Gastroesophageal sphincter (tissue), 3 donors: Measurements from ENCODE around the gene ZSCAN21.
A peak's percentile ranks its signal among the peaks of the same experiment; 100 is the strongest.

Source experiments
- POLR2A ChIP-seq, 2 donors: fragments of 450-650 bp; IDR thresholded peaks; one replicate each; pipeline ENCODE4 v1.6.1; 2017; ENCODE audit warnings: antibody characterized with exemption in 2 of 2, mild to moderate bottlenecking in 2 of 2, moderate library complexity in 1 of 2
- TF ChIP-seq, protein P1 (sequence below), 4 experiments: fragments of 200-600 bp in 2 of 4; fragments of 450-650 bp in 2 of 4; sonication (generic) in 1 of 4; IDR thresholded peaks; one replicate each; pipeline ENCODE4 v1.5.1; 2017 to 2019; ENCODE audit warnings: antibody characterized with exemption in 4 of 4, mild to moderate bottlenecking in 2 of 4, moderate library complexity in 2 of 4

- peak; percentile 73 to 75 for TF ChIP-seq POLR2A (IDR thresholded peaks at IDR 0.05)
- TF ChIP-seq, protein P1, sequence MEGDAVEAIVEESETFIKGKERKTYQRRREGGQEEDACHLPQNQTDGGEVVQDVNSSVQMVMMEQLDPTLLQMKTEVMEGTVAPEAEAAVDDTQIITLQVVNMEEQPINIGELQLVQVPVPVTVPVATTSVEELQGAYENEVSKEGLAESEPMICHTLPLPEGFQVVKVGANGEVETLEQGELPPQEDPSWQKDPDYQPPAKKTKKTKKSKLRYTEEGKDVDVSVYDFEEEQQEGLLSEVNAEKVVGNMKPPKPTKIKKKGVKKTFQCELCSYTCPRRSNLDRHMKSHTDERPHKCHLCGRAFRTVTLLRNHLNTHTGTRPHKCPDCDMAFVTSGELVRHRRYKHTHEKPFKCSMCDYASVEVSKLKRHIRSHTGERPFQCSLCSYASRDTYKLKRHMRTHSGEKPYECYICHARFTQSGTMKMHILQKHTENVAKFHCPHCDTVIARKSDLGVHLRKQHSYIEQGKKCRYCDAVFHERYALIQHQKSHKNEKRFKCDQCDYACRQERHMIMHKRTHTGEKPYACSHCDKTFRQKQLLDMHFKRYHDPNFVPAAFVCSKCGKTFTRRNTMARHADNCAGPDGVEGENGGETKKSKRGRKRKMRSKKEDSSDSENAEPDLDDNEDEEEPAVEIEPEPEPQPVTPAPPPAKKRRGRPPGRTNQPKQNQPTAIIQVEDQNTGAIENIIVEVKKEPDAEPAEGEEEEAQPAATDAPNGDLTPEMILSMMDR (IDR thresholded peaks at IDR 0.05), result no peak
Measured at GRCh38 chr7:100015232-100016214, 34.1 kb upstream of the ZSCAN21 start, which contains the start of gene ZKSCAN1.
